Fibroblast of skin of scalp (primary cell): ENCODE measurements around the gene KRTAP12-2.
"Not testable (repeated sequence)": the region's sequence is repeated elsewhere in the genome, so short reads cannot be mapped to it uniquely, and the experiment has no call there.

Source experiments
- DNase-seq: peaks from one replicate; pipeline ENCODE4 v3.0.0-alpha.2; 2013

The KRTAP12-2 gene

GRCh38 chr21:44702111-44702972, 35.6 kb upstream of the KRTAP12-2 start:
- no peak for DNase-seq

DNA sequence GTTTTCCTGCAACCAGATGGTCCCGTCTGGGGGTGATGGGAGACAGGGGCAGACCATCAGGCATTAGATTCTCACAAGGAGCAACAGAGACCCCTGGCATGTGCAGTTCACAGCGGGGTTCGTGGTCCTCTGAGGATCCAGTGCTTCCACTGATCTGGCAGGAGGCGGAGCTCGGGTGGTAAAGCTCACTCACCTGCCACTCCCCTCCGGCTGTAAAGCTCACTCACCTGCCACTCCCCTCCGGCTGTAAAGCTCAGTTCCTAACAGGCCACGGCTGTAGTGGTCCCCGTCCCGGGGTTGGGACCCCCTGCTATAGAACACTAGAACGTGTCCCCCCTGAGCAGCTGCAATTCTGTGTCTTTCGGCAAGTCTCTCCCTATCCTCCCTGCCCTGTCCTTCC, 34.8 kb upstream of the KRTAP12-2 start:
- no peak for DNase-seq

DNA sequence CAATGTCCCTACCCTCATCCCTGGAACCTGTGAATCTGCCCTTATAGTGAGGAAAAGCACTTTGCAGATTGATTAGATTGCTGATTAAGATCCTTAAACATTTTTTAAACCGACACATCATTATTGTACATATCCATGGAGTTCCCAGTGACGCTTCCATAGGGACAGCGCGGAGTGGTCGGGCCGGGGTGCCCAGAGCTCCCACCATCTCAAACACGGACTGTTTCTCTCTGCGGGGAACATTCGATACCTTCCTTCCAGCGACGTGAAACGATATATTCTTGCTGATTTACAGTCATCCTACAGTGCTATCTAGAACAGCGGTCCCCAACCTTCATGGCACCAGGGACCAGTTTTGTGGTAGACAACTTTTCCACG, 34.3 kb upstream of the KRTAP12-2 start:
- DNase-seq = no peak

DNA sequence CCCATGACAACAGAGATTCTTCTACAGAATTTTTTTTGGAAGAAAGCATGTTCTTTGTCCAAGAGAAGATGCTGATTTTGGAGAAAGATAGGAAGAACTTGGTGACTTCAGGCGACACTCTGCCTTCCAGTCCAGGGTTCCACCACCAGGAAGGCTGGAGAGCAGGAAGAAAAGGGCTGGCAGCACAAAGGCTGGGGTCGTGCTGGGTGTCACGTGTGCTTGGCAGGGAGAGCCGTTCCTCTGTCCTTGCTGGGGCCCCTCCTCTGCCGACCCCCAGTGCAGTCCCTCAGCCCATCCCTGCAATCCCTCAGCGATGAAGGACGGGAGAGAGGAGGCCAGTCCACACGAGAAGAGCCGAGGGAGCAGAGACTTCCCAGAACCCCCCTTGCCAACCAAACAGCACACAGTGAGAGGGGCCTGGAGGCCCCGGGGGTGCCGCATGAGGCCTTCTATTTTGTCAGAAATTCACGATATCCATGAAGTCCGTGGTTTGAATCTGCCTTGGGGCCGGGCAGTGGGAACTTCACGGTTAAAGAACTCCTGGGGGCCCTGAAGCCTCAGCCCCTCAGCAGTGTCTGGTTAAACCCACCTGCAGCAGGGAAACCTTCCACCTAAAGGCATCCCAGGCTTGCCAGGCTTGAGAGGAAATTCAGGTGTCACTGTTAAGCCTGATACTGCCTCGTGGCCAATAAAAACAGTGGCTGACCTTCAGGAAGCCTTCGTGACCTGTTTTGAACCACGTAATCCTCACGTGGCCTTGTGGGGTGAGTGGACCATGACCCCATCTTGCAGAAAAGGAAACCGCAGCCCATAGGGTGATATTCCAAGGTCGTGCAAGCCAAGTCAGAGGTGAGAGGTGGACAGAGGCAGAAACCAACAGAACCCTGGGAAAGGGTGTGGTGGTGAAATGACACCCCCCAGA, 33.6 kb upstream of the KRTAP12-2 start:
- no peak for DNase-seq

DNA sequence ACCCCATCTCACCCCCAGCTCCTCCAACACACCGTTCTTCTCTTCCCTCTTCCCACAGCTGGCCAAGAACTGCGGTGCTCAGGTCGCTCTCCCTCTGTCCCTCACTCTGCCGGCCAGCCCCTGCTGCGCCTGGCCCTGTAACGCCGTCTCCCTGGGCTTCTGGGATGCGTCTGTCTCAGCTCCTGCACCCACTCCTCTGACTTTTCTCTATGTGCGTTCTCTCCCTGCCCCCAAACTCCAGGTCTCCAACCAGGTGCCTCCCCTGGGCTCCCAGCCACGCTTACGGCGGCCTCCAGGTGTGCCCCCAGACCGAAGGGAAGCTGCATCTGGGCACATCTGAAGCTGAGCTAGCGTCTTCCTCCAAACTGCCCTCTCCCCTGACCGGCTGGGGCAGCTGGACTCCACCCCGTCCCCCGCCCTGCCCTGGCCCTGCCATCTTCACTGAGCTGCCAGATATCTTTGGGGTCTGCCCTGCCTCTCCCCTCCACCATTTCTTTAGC, 32.8 kb upstream of the KRTAP12-2 start:
- DNase-seq = no peak

DNA sequence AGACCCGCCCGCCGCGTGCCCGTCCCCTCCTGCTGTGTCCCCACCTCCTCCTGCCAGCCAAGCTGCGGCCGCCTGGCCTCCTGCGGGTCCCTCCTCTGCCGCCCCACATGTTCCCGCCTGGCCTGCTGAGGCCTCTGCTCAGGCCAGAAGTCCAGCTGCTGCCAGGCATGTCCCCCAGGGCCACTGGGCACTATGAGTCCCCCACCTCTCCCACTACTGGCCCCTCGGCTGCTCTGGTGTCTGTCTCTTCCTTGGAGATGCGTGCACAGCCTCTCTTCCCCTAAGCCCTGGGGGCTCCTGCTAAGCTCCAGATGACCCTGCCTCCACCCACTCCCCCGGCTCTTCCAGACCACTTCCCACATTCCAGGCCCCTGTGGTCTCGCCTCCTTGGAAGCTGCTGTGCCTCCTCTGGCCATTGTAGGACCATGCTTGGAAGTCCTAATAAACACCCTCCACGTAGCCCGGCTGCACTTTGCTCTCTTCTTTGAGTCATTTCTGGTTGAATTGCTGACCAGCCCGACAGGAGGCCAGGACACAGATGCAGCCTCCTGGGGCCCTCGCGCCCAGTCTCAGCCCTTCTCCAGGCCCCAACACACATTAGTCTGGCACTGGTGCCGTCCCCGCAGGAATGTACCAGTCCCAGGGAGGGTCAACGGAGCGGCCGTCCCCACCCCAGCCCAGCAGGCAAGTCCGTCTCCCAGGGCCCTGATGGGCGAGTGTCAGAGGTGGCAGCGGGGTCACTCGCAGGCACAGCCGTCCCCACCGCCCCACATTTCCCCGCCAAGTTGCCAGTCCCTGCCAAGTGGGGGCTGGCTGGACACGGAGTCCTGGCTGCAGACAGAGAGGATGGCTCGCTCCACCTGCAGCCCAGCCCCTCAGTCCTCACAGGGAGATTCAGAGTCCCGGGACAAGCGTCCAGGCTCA, 31.3 kb upstream of the KRTAP12-2 start:
- no peak for DNase-seq

GRCh38 chr21:44697172-44697810, 30.6 kb upstream of the KRTAP12-2 start, which contains the start of gene KRTAP10-12:
KRTAP10-12 (plus strand) TSS chr21:44697172; CDS start chr21:44697202, 30 bp downstream.
- not testable (repeated sequence) for DNase-seq

- DNase-seq = no peak
Observed at GRCh38 chr21:44696572-44696971, 29.8 kb upstream of the KRTAP12-2 start.

DNA sequence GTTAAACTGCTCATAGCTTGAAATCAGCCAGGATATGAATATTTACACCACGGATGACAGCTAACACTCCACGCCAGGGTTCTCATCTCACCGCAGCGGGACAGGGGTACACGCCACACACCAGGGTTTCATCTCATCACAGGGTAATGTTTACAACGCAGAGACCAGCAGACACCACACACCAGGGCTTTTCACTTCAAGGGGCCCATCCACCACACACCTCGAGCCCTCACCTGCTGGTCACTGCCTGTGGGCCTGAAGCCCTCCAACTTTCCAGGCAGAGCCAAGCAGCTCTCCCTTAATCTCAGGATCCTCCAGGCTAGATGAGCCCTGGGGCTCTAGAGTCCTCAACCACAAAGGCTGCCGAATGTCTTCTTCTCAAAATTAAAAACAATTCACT, 28.9 kb upstream of the KRTAP12-2 start:
- DNase-seq = no peak

GRCh38 chr21:44695184-44695583, 28.5 kb upstream of the KRTAP12-2 start:
- no peak for DNase-seq

GRCh38 chr21:44694776-44695175, 28.0 kb upstream of the KRTAP12-2 start:
- no peak for DNase-seq

GRCh38 chr21:44692798-44693512, 26.2 kb upstream of the KRTAP12-2 start:
- no peak for DNase-seq

DNA sequence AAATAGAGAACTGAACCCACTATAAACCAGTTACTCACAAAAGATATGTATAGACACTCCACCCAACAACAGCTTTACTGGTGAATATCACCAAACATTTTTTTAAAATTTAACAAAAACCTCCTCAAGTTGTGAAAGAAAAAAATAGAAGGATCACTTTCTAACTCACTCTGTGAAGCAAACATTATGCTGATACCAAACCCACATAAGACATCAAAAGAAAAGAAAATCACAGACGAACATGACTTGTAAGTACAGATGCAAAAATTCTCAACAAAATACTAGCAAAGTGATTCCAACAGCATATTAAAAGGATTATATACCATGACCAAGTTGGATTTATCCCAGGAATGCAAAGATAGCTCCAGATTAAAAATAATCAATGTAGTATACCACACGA, 25.0 kb upstream of the KRTAP12-2 start:
- DNase-seq = no peak

DNA sequence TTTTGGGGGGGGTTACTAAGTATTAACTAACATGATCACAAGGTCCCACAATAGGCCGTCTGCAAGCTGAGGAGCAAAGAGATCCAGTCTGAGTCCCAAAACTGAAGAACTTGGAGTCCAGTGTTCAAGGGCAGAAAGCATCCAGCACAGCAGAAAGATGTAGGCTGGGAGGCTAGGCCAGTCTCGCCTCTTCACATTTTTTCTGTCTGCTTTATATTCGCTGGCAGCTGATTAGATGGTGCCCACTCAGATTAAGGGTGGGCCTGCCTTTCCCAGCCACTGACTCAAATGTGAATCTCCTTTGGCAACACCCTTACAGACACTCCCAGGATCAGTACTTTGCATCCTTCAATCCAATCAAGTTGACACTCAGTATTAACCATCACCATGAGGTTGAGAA, 23.0 kb upstream of the KRTAP12-2 start:
- DNase-seq = not testable (repeated sequence)

GRCh38 chr21:44687671-44688070, 20.9 kb upstream of the KRTAP12-2 start:
- no peak for DNase-seq

DNA sequence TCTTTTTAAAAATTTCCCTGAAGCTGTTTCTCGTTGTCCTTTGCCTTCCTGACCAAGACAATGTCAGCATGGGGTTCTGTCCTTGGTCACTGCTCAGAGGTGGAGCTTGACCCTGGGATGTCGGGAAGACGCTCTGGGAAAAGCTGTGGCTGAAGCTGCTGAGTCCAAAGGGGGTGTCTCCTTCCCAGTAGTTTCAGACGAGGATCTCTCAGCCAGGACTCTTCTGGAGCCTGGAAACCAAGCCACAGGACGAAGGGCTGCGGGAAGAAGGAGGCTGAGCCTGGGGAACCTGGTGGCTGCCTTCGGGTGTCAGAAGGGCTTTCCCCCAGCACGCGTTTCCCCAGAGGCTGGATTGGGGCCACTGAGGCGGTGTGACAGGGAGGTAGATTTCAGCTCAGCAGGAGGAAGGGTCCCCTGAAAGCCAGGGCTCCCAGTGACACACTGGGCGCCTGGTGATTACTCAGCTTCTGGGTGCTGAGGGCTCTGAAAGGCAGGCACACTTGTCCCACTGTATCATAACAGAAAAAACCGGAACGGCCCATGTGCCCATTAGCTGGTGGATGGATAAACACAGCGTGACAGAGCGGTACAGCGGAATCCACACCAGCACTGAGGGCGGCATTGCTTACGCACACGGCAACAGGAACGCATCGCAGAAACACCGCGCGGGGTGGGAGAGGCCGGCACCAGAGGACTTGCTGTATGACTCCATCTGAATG, 20.3 kb upstream of the KRTAP12-2 start:
- no peak for DNase-seq

GRCh38 chr21:44686000-44686781, 19.5 kb upstream of the KRTAP12-2 start:
- no peak for DNase-seq

- DNase-seq = not testable (repeated sequence)
Observed at GRCh38 chr21:44685050-44685449, 18.3 kb upstream of the KRTAP12-2 start.

- no peak for DNase-seq
Observed at GRCh38 chr21:44684483-44684882, 17.8 kb upstream of the KRTAP12-2 start.
